SK-N-SH treated with all-trans-retinoic acid at 6 μM for 48 hours (cell line): ENCODE data around the gene MSRB3.

ENCODE experiments used
- ATAC-seq: fragments of 200-7000 bp; cut with Tn5 transposase; 3 replicates; pipeline ENCODE4 v1.9.1; 2020; ENCODE audit warnings: mild to moderate bottlenecking, moderate library complexity
- ARNTL ChIP-seq: fragments of 450-650 bp; formaldehyde crosslinking; IDR thresholded peaks from 2 replicates; pipeline ENCODE4 v1.5.0; 2020; ENCODE audit warnings: low read depth, mild to moderate bottlenecking, moderate library complexity, borderline replicate concordance
- BACH2 ChIP-seq: fragments of 250-450 bp; sonication (Bioruptor Pico); IDR thresholded peaks from 2 replicates; pipeline ENCODE4 v1.9.0; 2021; ENCODE audit warnings: mild to moderate bottlenecking, borderline replicate concordance
- CREB5 ChIP-seq: fragments of 250-450 bp; sonication (Bioruptor Pico); IDR thresholded peaks from 2 replicates; pipeline ENCODE4 v1.5.1; 2020; ENCODE audit warnings: low read depth, mild to moderate bottlenecking, moderate library complexity
- CSDC2 ChIP-seq: fragments of 250-450 bp; sonication (Bioruptor Pico); IDR thresholded peaks from 2 replicates; pipeline ENCODE4 v1.5.0; 2020; ENCODE audit warnings: mild to moderate bottlenecking, moderate library complexity
- CSRNP3 ChIP-seq: fragments of 250-450 bp; sonication (Bioruptor Pico); IDR thresholded peaks from 2 replicates; pipeline ENCODE4 v1.5.1; 2021; ENCODE audit warnings: mild to moderate bottlenecking, moderate library complexity
- ESRRG ChIP-seq: fragments of 250-450 bp; sonication (Bioruptor Pico); IDR thresholded peaks from 2 replicates; pipeline ENCODE4 v1.6.1; 2021; ENCODE audit warnings: mild to moderate bottlenecking
- GLIS3 ChIP-seq: fragments of 250-450 bp; sonication (Bioruptor Pico); IDR thresholded peaks from 2 replicates; pipeline ENCODE4 v1.5.0; 2020; ENCODE audit warnings: mild to moderate bottlenecking, moderate library complexity
- OSR1 ChIP-seq: fragments of 250-450 bp; sonication (Bioruptor Pico); IDR thresholded peaks from 2 replicates; pipeline ENCODE4 v1.8.0; 2022; ENCODE audit warnings: moderate library complexity, mild to moderate bottlenecking, inconsistent platforms
- PATZ1 ChIP-seq: fragments of 250-450 bp; sonication (Bioruptor Pico); IDR thresholded peaks from 2 replicates; pipeline ENCODE4 v1.8.0; 2020; ENCODE audit warnings: mild to moderate bottlenecking, moderate library complexity, borderline replicate concordance
- POU6F1 ChIP-seq: fragments of 250-450 bp; sonication (Bioruptor Pico); IDR thresholded peaks from 2 replicates; pipeline ENCODE4 v1.8.0; 2021; ENCODE audit warnings: low read depth, mild to moderate bottlenecking, moderate library complexity, borderline replicate concordance
- PPARA ChIP-seq: fragments of 250-450 bp; sonication (Bioruptor Pico); IDR thresholded peaks from 2 replicates; pipeline ENCODE4 v1.5.0; 2020; ENCODE audit warnings: mild to moderate bottlenecking, borderline replicate concordance
- RARB ChIP-seq: fragments of 250-450 bp; sonication (Bioruptor Pico); IDR thresholded peaks from 2 replicates; pipeline ENCODE4 v1.8.0; 2021; ENCODE audit warnings: mild to moderate bottlenecking, moderate library complexity
- SNAI2 ChIP-seq: fragments of 250-450 bp; sonication (Bioruptor Pico); IDR thresholded peaks from 2 replicates; pipeline ENCODE4 v1.5.0; 2020; ENCODE audit warnings: mild to moderate bottlenecking, moderate library complexity
- TCF4 ChIP-seq: fragments of 250-450 bp; sonication (Bioruptor Pico); IDR thresholded peaks from 2 replicates; pipeline ENCODE4 v1.8.0; 2021; ENCODE audit warnings: mild to moderate bottlenecking, moderate library complexity, borderline replicate concordance
- TOX ChIP-seq: fragments of 250-450 bp; sonication (Bioruptor Pico); IDR thresholded peaks from 2 replicates; pipeline ENCODE4 v1.8.0; 2021; ENCODE audit warnings: mild to moderate bottlenecking, moderate library complexity, borderline replicate concordance
- TSHZ2 ChIP-seq: fragments of 250-450 bp; sonication (Bioruptor Pico); IDR thresholded peaks from 2 replicates; pipeline ENCODE4 v1.5.0; 2020; ENCODE audit warnings: mild to moderate bottlenecking, moderate library complexity
- ZC3H10 ChIP-seq: fragments of 250-450 bp; sonication (Bioruptor Pico); IDR thresholded peaks from 2 replicates; pipeline ENCODE4 v1.5.1; 2021; ENCODE audit warnings: mild to moderate bottlenecking, moderate library complexity
- ZFP3 ChIP-seq: fragments of 250-450 bp; sonication (Bioruptor Pico); IDR thresholded peaks from 2 replicates; pipeline ENCODE4 v1.5.0; 2020; ENCODE audit warnings: mild to moderate bottlenecking, moderate library complexity
- ZFP30 ChIP-seq: fragments of 450-650 bp; formaldehyde crosslinking; IDR thresholded peaks from 2 replicates; pipeline ENCODE4 v1.5.0; 2022; ENCODE audit warnings: mild to moderate bottlenecking, moderate library complexity
- ZNF565 ChIP-seq: fragments of 450-650 bp; formaldehyde crosslinking; conservative IDR thresholded peaks from 2 replicates; pipeline ENCODE4 v1.5.0; 2020; ENCODE audit warnings: low read depth, mild to moderate bottlenecking, moderate library complexity
- ZNF70 ChIP-seq: fragments of 450-650 bp; formaldehyde crosslinking; IDR thresholded peaks from 2 replicates; pipeline ENCODE4 v1.5.0; 2020; ENCODE audit warnings: mild to moderate bottlenecking, moderate library complexity
- ZNF8 ChIP-seq: fragments of 450-650 bp; formaldehyde crosslinking; IDR thresholded peaks from 2 replicates; pipeline ENCODE4 v1.5.0; 2020; ENCODE audit warnings: mild to moderate bottlenecking, moderate library complexity

The MSRB3 gene

GRCh38 chr12:65430571-65431306, 152.3 kb downstream of the MSRB3 start:
- peak; percentile 79 for ATAC-seq
- TF ChIP-seq GLIS3, result no peak
- TF ChIP-seq ZNF70 (CRISPR knock-in tag), result no peak
- no peak for TF ChIP-seq ESRRG (CRISPR knock-in tag)
- TF ChIP-seq ZNF8 (CRISPR knock-in tag), result no peak
- TF ChIP-seq ZC3H10 (CRISPR knock-in tag), result no peak

- TF ChIP-seq SNAI2 (CRISPR knock-in tag) (no peak), PPARA (CRISPR knock-in tag) (no peak), TOX (CRISPR knock-in tag) (no peak), ZNF8 (CRISPR knock-in tag) (no peak), ZFP3 (CRISPR knock-in tag) (no peak)
- ATAC-seq, result no peak
Measured at GRCh38 chr12:65432114-65432513, 153.6 kb downstream of the MSRB3 start.

GRCh38 chr12:65432651-65433050, 154.2 kb downstream of the MSRB3 start:
- no peak for TF ChIP-seq TCF4 (CRISPR knock-in tag)
- no peak for TF ChIP-seq CSDC2 (CRISPR knock-in tag)
- TF ChIP-seq PATZ1 (CRISPR knock-in tag), result no peak
- TF ChIP-seq OSR1 (CRISPR knock-in tag), result no peak
- no peak for TF ChIP-seq POU6F1 (CRISPR knock-in tag)
- no peak for TF ChIP-seq ZC3H10 (CRISPR knock-in tag)
- TF ChIP-seq TSHZ2 (CRISPR knock-in tag), result no peak
- TF ChIP-seq GLIS3, result no peak
- no peak for TF ChIP-seq ZFP3 (CRISPR knock-in tag)
- no peak for TF ChIP-seq ZFP30 (CRISPR knock-in tag)
- no peak for TF ChIP-seq SNAI2 (CRISPR knock-in tag)
- TF ChIP-seq ESRRG (CRISPR knock-in tag), result no peak
- TF ChIP-seq BACH2, result no peak
- no peak for TF ChIP-seq CSRNP3 (CRISPR knock-in tag)
- TF ChIP-seq PPARA (CRISPR knock-in tag), result no peak
- TF ChIP-seq ARNTL (CRISPR knock-in tag), result no peak
- TF ChIP-seq ZNF565, result no peak
- TF ChIP-seq CREB5 (CRISPR knock-in tag), result no peak
- no peak for TF ChIP-seq TOX (CRISPR knock-in tag)
- no peak for TF ChIP-seq RARB (CRISPR knock-in tag)
- TF ChIP-seq, all 23 proteins: peak for 0
- ATAC-seq, result no peak
